NCI-H510A treated with DMSO at 0.1 percent for 48 hours (cell line): ENCODE measurements around the gene B3GALT4.
"Not testable (repeated sequence)": the region's sequence is repeated elsewhere in the genome, so short reads cannot be mapped to it uniquely, and the experiment has no call there.

Experiments used
- DNase-seq: peaks from one replicate; lab custom pipeline; 2025; lab: John Stamatoyannopoulos, UW

B3GALT4 gene

DNA sequence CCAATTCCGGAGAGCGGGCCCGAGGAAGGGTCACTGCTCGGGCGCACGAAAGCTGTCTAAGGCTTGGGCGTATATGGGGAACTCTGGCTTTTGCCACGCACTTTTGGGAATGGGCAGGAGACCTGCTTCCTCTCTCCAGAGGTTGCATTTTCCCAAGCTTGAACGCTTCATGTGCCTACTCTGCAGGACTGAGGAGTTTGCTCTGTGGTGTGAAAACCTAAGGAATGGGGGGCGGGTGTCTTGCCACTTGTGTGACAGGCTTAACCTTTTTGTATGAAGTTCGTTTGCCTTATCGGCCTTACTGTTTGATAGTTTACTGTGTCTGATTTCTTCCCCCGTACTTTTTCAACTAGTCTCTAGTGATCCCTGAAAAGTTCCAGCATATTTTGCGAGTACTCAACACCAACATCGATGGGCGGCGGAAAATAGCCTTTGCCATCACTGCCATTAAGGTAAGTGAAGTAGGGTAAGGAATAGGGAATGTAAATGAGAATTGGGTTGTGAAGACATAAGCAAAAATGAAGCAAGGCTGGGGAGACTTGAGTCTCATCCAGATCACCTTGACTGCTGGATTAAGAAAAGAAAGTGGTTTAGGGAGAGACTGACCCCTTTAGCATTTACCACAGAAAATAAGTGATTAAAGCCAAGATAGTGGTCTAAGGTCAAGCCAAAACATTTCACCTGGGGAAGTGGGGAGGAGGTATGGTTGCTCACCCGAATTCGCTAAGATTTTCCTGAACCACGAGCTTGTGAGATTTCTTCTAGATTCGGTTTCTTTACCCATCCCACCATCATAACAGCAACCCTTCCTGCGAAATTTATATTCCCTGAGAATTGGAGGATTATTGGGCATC is 4.4 kb upstream of the B3GALT4 start:
- no peak for DNase-seq

DNA sequence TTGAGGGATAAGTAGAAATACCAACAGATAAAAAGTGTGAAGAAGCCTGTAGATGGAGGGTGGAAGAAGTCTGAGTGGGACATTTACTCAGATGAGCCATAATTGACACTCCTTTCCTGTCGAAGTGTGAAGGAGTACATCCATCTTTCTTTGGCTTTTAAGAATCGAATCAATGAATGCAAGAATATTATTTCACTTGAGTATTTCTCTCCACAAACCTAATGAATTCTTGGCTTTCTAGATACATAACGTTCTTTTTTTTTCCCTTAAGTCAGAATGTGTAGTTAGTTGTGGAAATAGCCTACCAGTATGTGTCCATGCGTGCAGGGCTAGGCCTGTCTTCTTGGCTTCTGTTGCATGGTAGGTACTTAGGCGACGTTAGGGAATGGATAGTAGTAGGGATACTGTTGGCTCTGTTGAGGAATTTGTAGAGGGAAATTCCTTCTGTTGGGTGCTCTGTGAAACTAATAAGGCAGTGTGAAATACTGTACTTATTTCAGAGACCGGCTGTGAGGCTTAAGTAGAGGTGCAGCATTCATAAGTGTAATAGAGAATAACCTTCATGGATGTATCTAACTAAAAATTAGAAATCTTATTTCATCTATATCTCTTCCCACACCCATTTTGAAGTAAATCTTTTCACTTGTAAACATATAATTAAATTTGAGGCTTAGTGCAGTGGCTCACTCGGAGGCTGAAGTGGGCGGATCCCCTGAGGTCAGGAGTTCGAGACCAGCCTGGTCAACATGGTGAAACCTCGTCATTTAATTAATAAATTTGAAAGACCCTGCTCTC is 3.6 kb upstream of the B3GALT4 start:
- DNase-seq = no peak

DNA sequence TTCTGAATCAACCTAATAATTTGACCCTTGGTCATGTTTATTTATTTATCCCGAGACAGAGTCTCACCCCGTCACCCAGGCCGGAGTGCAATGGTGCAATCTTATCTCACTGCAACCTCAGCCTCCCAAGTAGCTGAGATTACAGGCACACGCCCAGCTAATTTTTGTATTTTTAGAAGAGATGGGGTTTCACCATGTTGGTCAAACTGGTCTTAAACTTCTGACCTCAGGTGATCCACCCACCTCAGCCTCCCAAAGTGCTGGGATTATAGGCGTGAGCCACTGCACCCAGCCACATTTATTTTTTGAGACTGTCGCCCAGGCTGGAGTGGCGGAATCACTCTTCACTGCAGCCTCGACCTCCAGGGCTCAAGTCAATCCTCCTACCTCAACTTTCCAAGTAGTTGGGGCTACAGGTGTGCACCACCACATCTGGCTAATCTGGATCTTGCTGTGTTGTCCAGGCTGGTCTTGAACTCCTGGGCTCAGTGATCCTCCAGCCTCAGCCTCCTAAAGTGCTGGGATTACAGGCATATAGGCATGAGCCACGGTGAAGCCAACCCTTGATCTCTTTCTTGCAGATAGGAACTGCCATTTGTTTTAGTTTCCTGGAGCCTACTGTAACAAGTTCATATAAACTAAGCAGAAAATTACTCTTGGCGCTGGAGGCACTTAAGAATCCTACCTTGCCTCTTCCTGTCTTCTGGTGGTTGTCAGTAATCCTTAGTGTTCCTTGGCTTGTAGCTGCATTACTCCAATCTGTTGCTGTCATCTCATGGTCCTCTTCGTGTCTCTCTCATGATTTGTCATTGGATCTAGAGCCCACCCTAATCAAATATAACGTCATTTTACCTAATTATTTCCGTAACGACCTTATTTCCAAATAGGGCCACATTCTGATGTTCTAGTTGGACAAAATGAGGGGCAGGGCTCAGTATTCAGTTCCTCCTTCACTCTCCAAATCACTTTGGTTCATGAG is 2.7 kb upstream of the B3GALT4 start:
- DNase-seq = no peak

DNA sequence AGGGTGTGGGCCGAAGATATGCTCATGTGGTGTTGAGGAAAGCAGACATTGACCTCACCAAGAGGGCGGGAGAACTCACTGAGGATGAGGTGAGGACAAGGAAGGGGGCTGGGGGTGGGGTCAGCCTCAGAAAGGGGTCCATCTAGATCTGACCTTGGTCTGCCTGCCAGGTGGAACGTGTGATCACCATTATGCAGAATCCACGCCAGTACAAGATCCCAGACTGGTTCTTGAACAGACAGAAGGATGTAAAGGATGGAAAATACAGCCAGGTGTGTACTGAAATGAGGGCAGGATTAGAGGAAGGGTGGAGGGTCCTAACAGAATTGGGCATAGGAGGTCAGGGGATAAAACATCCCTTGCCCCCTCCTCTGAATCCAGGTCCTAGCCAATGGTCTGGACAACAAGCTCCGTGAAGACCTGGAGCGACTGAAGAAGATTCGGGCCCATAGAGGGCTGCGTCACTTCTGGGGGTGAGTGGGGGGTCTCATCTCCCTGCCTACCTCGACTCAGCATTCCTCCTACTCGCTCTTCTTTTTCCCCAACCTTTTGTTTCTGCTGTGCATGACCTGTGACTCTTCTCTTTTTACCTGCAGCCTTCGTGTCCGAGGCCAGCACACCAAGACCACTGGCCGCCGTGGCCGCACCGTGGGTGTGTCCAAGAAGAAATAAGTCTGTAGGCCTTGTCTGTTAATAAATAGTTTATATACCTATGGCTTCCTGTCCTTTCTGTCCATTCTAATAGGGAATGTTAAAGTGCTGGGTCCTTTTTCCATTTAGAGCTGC is 935 bp upstream of the B3GALT4 start:
- DNase-seq = not testable (repeated sequence)

DNA sequence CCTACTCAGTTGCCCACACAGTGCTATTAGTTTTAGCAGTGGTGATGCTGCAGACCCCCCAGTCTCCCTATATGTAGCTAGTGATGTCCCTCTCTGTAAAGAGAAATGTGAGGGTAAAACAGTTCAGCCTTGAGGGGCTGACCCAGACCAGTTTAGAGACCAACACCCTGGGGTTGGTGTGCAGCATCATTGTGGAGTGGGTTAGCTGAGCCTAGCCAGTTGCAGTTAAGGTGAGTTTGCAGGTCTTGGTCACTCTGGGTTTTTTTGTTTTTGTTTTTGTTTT is 401 bp upstream of the B3GALT4 start:
- DNase-seq = no peak

DNA sequence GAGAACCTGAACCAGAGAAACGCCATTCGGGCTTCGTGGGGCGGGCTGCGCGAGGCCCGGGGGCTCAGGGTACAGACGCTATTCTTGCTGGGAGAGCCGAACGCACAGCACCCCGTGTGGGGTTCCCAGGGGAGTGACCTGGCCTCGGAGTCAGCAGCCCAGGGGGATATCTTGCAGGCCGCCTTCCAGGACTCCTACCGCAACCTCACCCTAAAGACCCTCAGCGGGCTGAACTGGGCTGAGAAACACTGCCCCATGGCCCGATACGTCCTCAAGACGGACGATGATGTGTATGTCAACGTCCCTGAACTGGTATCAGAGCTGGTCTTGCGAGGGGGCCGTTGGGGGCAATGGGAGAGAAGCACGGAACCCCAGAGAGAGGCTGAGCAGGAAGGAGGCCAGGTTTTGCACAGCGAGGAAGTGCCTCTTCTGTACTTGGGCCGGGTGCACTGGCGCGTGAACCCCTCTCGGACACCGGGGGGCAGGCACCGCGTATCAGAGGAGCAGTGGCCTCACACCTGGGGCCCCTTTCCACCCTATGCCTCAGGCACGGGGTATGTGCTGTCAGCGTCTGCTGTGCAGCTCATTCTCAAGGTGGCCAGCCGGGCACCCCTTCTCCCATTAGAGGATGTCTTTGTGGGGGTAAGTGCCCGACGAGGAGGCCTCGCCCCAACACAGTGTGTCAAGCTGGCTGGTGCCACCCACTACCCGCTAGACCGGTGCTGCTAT is 904 bp downstream of the B3GALT4 start:
- DNase-seq = no peak

DNA sequence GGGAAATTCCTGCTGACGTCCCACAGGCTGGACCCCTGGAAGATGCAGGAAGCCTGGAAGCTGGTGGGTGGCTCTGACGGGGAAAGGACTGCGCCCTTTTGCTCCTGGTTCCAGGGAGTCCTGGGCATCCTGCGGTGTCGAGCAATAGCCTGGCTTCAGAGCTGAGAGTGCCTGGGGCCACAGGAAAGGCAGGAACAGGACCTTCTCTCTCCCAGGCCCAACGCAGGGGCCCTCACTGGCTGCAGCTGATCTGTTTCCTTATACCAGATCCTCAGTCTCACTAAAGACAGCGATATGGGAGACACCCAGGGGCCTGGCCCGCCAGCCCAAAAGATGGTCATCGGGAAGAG is 1.4 kb downstream of the B3GALT4 start:
- no peak for DNase-seq

DNA sequence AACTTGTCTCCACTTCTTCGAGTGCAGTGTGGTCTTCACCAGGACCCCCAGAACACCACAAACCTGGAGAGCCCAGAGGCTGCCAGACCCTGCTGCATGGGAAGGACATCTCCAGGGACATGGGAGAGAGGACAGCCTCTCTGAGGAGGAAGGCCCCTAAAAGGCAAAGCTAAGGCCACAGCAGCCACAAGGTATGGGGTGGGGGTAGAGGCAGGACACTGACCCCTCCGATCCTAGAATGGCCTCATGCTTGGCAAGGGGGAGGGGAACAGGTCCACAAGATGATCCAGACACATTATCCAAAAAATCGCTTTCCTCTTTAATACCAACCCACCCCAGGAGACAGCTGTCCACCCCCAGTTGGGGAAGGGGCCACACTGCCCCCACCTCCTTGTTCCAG is 1.9 kb downstream of the B3GALT4 start:
- DNase-seq = no peak

DNA sequence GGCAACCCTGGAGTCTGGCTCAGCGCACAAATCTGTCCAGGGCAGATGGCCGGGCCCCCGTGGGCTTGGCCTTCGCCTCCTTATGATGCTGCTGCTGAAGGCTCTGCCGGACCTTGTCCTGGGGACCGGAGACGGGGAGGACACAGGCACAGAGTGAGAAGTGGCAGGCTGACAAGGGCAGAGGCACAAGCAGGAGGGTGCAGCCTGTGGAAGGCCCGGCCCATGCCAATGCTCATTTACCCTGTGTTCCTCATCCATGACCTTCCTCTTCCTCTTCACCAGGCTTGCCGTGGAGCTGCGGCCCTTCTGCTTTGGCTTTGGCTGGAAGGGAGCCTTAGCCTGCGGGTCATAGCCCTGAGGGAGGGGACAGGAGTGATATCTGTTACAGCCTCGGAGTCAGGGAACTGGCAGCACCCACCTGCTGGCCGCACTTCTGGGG is 2.4 kb downstream of the B3GALT4 start:
- no peak for DNase-seq

DNA sequence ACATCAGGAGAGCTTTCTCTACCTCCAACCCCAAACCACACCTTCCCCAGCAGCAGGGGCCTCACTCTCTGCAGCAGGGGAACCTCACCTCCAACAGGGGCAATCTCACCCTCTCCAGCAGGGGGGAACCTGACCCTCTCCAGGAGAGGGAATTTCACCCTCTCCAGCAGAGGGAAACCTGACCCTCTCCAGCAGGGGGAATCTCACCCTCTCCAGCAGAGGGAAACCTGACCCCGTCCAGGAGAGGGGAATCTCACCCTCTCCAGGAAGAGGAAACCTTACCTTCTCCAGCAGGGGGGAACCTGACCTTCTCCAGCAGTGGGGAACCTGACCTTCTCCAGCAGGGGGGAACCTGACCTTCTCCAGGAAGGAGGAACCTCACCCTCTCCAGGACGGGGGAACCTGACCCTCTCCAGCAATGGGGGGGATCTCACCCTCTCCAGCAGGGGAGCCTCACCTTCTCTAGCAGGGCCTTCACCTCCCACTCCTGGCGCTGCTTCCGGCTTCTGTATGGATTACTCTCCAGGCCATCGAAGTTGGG is 3.1 kb downstream of the B3GALT4 start:
- peak; percentile 71 for DNase-seq

DNA sequence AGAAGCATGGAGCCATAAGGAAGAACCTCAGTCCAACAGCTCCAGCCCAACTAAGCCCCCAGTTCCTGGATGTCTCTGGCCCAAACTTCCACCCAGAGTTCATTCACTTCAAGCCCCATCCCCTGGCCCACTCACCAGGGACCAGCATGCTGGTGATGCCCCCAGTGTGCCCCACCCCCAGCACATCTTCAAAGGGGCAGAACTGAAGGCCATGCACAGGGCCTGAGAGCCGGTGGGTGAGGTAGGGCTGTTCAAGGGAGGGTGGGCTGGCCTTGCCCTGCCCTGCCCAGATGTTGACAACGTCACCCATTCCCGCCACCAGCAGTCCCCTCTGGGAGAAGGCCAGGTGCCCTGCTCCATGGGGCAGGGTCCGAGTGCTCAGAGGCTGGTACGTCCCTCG is 3.6 kb downstream of the B3GALT4 start:
- DNase-seq = no peak

DNA sequence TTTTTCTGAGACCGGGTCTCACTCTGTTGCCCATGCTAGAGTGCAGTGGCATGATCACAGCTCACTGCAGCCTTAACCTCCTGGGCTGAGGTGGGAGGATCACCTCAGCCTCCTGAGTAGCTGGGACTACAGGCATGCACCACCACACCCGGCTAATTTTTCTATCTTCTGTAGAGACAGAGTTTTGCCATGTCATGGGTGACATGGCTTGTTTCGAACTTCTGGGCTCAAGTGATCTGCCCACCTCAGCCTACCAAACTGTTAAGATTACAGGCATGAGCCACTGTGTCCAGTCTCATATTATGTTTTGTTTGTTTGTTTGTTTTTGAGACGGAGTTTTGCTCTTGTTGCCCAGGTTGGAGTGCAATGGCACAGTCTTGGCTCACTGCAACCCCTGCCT is 8.3 kb downstream of the B3GALT4 start:
- DNase-seq = not testable (repeated sequence)

DNA sequence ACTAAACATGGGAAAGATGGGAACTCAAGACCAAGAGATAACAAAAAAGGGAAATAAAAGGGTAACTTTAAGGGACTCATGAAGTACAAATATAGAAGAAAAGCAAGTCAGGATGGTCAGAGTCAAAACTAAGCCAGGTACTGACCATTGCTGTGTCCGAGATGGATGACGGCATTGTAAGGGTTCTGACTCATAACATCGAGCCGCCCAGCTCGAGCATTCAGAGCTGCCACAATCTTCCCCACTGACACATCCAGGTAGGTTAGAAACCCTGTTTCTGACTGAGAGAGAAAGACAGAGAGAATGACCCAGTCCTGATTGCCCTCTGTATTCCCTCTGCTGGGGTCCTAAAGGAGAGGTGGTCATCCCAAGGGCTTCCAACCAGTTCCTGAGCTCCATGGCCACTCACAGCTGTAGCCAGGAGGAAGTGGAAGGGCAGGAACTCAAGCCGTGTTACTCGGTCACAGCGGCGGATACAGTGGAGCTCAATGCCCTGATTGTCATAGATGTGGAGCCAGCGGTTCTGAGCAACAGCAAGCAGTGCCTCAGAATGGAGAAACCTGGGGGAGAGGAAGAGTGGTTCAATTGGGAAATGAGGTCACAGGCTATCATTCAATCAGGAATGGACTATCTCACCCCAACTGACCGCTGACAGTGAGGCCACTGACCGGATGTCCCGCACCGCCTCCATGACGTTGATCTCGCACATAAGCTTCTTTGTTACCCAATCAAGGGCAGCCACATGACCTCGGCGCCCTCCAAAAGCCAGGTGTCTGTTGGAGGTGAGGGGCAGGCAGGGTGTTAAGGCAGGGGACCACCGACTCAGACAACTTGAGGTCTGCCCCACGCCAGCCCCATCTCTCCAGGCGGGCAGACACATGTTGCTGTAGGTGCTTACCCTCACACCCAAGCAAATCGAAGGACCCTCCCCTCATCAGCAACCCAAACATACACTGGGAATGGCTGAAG is 10.3 kb downstream of the B3GALT4 start:
- DNase-seq = no peak

DNA sequence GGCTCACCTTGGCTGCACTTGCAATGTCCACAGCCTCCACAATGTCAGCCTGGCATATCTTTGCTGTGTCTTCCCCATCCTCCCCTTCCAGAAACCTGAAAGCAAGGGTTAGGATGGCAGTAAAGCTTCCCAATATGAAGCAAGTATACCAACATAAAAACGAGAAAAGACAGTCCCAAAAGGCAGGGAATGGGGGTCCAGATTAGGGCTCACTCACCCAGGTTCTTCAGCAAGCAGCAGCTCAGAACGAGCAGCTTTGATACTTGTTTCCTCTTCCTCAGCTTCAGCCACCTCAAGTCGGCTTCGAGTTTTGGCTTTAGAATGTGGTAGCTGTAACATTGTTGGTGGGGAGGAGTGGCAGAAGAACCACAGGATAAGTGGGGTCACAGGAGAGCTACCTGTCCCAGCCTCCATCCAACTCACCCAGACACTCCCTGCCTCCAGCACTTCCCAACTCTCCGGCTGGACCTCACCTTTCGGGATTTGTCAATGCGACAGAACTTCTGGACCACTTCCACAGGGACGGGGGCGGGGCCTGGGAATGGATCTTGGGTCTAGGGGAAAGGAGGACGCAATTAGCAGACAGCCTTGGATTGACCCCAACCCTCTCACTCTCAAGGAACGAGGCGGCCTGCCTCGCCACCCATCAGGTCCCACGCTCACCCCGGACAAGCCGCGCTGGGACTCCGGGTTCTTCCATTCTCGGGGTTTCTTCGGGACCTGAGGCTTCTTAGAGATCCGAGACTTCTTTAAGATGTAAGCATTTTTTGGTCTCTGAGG is 11.4 kb downstream of the B3GALT4 start:
- no peak for DNase-seq

DNA sequence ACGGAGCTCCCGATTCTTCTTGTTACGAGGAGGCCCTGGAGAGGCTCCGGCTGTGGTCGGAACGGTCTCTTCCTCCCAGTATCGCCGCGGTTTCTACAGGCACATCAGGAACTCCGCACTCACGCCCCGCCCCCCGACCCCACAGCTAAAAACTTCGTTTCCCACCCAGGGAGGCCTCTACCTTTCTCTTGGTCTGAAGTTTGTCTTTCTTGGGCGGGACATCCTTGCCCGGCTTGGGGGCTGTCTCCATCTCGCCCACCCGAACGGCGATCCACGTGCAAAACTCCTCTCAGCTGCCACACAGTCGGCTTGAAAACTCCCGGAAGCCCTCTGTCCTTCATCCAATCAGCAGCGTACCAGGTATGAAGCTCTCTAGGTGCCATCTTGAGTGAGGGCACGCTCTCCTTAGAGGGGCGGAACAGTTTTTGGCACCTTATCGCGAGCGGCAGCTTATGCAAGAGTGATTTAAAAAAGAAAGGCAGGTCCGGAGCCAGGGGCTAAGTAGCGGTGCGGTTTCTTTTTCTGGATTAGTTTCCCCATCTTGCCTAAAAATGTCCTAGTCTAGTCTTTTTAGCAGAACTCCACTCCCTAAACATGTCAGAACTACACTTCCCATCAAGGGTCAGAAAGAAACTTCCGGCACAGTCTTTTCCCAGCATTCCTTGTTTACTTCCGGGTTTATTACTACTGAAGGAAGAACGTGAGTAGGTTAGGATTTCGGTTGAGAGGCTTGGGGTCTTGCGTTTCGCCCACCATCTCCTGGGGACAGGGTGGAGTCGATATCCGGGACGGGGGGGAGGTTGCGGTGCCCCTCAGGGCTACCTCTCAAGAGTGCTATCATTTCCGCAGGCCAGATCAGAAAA is 12.2 kb downstream of the B3GALT4 start, which contains the start of the genes PFDN6 and WDR46:
Gene PFDN6 (plus strand): TSS at position 681 of the 863 bp plus-strand sequence. CDS start 256 bp downstream, outside the sequence.
Gene WDR46 (minus strand): TSS at position 319 of the 863 bp plus-strand sequence. CDS start 69 bp downstream, at position 250.
- DNase-seq = peak; percentile 99

DNA sequence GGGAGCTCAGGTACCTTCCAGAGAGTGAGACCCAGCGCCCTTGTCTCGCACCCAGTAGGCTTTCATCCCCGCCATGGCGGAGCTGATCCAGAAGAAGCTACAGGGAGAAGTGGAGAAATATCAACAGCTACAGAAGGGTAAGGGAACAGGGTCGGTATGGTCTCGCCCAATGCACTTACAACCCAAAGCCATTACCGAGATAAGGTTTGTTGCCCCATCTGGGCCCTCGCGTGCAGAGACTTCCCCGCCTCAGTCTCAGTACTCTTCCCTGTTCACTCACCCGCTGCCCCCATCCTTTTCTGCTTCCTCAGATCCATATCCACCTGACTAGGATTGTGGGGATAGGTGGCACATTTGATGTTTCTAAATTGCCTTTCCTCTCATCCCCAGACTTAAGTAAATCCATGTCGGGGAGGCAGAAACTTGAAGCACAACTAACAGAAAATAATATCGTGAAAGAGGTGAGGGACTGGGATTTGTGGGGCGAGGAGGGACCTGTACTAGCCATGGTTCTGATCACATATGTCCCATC is 12.9 kb downstream of the B3GALT4 start:
- no peak for DNase-seq

DNA sequence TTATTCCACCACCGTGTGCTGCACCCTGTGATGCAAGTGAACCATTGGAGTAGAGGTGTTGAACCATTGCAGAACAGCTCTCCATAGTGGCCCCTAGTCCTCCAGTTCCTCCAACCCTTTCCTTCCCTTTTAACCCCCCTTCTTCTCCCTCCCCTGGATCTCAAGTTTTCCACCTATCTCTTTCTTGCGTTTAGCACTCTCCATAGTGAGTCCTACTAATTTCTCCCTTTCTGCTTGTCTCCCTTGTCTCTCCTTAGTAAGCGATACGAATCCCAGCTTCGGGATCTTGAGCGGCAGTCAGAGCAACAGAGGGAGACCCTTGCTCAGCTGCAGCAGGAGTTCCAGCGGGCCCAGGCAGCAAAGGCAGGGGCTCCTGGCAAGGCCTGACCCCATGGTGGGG is 13.5 kb downstream of the B3GALT4 start:
- no peak for DNase-seq
